ENCODE data around the gene GRIA2. TPM values are rescaled to one million over a fixed set of nuclear protein-coding genes. Genes with fewer than 3 reads are reported as not detected.

GRIA2 gene
- total RNA-seq, 1 donor from 2014 or later, result not detected

GRCh38 chr4:157196046-157196445, 24.5 kb upstream of the GRIA2 start:
- Mint-ChIP-seq H3K4me1 (no peaks in the 10 kb centered on the region), H3K4me3 (no peak overlapping the region), H3K27me3 (no peaks in the 10 kb centered on the region), H3K9me3 (no peaks in the 10 kb centered on the region), H3K36me3 (ENCODE audit: low read depth) (no peaks in the 10 kb centered on the region), H3K27ac (no peak overlapping the region)
- ATAC-seq (ENCODE audit: low read depth) (no peak), DNase-seq (no peak)
- POLR2A ChIA-PET, result no interaction called here
- intact Hi-C loops (cut with micrococcal nuclease), result no loop called here
- no peak for TF ChIP-seq CTCF (IDR thresholded peaks at IDR 0.05)
- CTCF ChIA-PET, result no interaction called here

- Mint-ChIP-seq H3K36me3 (ENCODE audit: low read depth) (no peaks in the 10 kb centered on the region), H3K27ac (no peak overlapping the region), H3K4me1 (no peaks in the 10 kb centered on the region), H3K4me3 (no peak overlapping the region), H3K27me3 (no peaks in the 10 kb centered on the region), H3K9me3 (no peaks in the 10 kb centered on the region)
- TF ChIP-seq CTCF (IDR thresholded peaks at IDR 0.05), result no peak
- ChIA-PET POLR2A (no interaction called here), CTCF (no interaction called here)
- intact Hi-C loops (cut with micrococcal nuclease), result loop anchor here (2.0 kb wide), 1 partner anchor 1396 kb away; no protein-coding TSS in a partner anchor
- DNase-seq (no peak), ATAC-seq (ENCODE audit: low read depth) (no peak)
These were observed 15.8 kb upstream of the GRIA2 start for GRCh38 chr4:157204634-157205244.

- H3K27me3 Mint-ChIP-seq, result peaks cover 14% of the 10 kb centered on the region
- no peak for TF ChIP-seq CTCF (IDR thresholded peaks at IDR 0.05)
- H3K4me3 Mint-ChIP-seq, result no peak overlapping the region
- H3K36me3 Mint-ChIP-seq (ENCODE audit: low read depth), result no peaks in the 10 kb centered on the region
- intact Hi-C loops (cut with micrococcal nuclease), result no loop called here
- DNase-seq (no peak), ATAC-seq (ENCODE audit: low read depth) (no peak)
- ChIA-PET CTCF (no interaction called here), POLR2A (no interaction called here)
- no peaks in the 10 kb centered on the region for H3K4me1 Mint-ChIP-seq
- H3K27ac Mint-ChIP-seq, result no peak overlapping the region
- peaks cover 3% of the 10 kb centered on the region for H3K9me3 Mint-ChIP-seq
These were observed 2.8 kb upstream of the GRIA2 start for GRCh38 chr4:157217708-157218107.

GRCh38 chr4:157219711-157220370, 687 bp upstream of the GRIA2 start:
- H3K4me1 Mint-ChIP-seq, result no peaks in the 10 kb centered on the region
- peaks cover 3% of the 10 kb centered on the region for H3K9me3 Mint-ChIP-seq
- ChIA-PET CTCF (no interaction called here), POLR2A (no interaction called here)
- peaks cover 18% of the 10 kb centered on the region for H3K27me3 Mint-ChIP-seq
- intact Hi-C loops (cut with micrococcal nuclease), result no loop called here
- DNase-seq, result no peak
- H3K4me3 Mint-ChIP-seq, result no peak overlapping the region
- no peak for ATAC-seq (ENCODE audit: low read depth)
- TF ChIP-seq CTCF (IDR thresholded peaks at IDR 0.05), result no peak
- H3K27ac Mint-ChIP-seq, result no peak overlapping the region
- no peaks in the 10 kb centered on the region for H3K36me3 Mint-ChIP-seq (ENCODE audit: low read depth)

GRCh38 chr4:157221426-157221894, 932 bp downstream of the GRIA2 start:
- no peak for ATAC-seq (ENCODE audit: low read depth)
- peaks cover 18% of the 10 kb centered on the region for H3K27me3 Mint-ChIP-seq
- ChIA-PET POLR2A (no interaction called here), CTCF (no interaction called here)
- H3K27ac Mint-ChIP-seq, result no peak overlapping the region
- TF ChIP-seq CTCF (IDR thresholded peaks at IDR 0.05), result no peak
- no peaks in the 10 kb centered on the region for H3K36me3 Mint-ChIP-seq (ENCODE audit: low read depth)
- H3K4me3 Mint-ChIP-seq, result no peak overlapping the region
- intact Hi-C loops (cut with micrococcal nuclease), result no loop called here
- peaks cover 3% of the 10 kb centered on the region for H3K9me3 Mint-ChIP-seq
- H3K4me1 Mint-ChIP-seq, result no peaks in the 10 kb centered on the region
- no peak for DNase-seq
